ENCODE data around the gene CD93.
A peak's percentile ranks its signal among the peaks of the same experiment; 100 is the strongest.

The CD93 gene

GRCh38 chr20:23061734-23062561, 24.2 kb downstream of the CD93 start:
- ChIA-PET CTCF (interaction anchor here (1.2 to 1.9 kb wide), 2 partner anchors 11 to 17 kb away, joined by 4 read pairs; no protein-coding TSS in a partner anchor), POLR2A (interaction anchor here (4.0 kb wide), 1 partner anchor 11 kb away, joined by 24 read pairs; no protein-coding TSS in a partner anchor)
- DNase-seq (ENCODE audit: extremely low spot score) = peak; percentile 25
- TF ChIP-seq ARNT (IDR thresholded peaks at IDR 0.05) (no peak), L3MBTL2 (conservative IDR thresholded peaks at IDR 0.05) (no peak), FOXK2 (IDR thresholded peaks at IDR 0.05) (no peak), FOXA1 (IDR thresholded peaks at IDR 0.05) (no peak), SUZ12 (IDR thresholded peaks at IDR 0.05) (no peak), NFRKB (IDR thresholded peaks at IDR 0.05) (no peak), ELF4 (IDR thresholded peaks at IDR 0.05) (no peak), SP1 (IDR thresholded peaks at IDR 0.05) (no peak), FOXM1 (IDR thresholded peaks at IDR 0.05; ENCODE audit: borderline replicate concordance) (no peak), CTBP1 (IDR thresholded peaks at IDR 0.05; ENCODE audit: borderline replicate concordance) (no peak), ZNF384 (IDR thresholded peaks at IDR 0.05) (no peak), BHLHE40 (IDR thresholded peaks at IDR 0.05; ENCODE audit: borderline replicate concordance) (no peak), TARDBP (IDR thresholded peaks at IDR 0.05) (no peak), HDGF (IDR thresholded peaks at IDR 0.05; ENCODE audit: borderline replicate concordance) (no peak)
- TF ChIP-seq, protein P1, sequence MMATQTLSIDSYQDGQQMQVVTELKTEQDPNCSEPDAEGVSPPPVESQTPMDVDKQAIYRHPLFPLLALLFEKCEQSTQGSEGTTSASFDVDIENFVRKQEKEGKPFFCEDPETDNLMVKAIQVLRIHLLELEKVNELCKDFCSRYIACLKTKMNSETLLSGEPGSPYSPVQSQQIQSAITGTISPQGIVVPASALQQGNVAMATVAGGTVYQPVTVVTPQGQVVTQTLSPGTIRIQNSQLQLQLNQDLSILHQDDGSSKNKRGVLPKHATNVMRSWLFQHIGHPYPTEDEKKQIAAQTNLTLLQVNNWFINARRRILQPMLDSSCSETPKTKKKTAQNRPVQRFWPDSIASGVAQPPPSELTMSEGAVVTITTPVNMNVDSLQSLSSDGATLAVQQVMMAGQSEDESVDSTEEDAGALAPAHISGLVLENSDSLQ (IDR thresholded peaks at IDR 0.05) = no peak

GRCh38 chr20:23061262-23061661, 24.9 kb downstream of the CD93 start:
- POLR2A ChIA-PET = interaction anchor here (4.0 kb wide), 1 partner anchor 10 kb away, joined by 24 read pairs; no protein-coding TSS in a partner anchor
- TF ChIP-seq, protein P1 (IDR thresholded peaks at IDR 0.05) = no peak
- TF ChIP-seq ZNF384 (IDR thresholded peaks at IDR 0.05) = no peak
- no peak for TF ChIP-seq ARNT (IDR thresholded peaks at IDR 0.05)
- no peak for TF ChIP-seq ELF4 (IDR thresholded peaks at IDR 0.05)
- no peak for TF ChIP-seq SUZ12 (IDR thresholded peaks at IDR 0.05)
- no peak for TF ChIP-seq L3MBTL2 (conservative IDR thresholded peaks at IDR 0.05)
- TF ChIP-seq FOXA1 (IDR thresholded peaks at IDR 0.05) = no peak
- CTCF ChIA-PET = interaction anchor here (1.2 to 1.9 kb wide), 2 partner anchors 11 to 18 kb away, joined by 4 read pairs; no protein-coding TSS in a partner anchor

GRCh38 chr20:23060629-23061028, 25.5 kb downstream of the CD93 start:
- ChIA-PET CTCF (interaction anchor here (1.0 to 1.9 kb wide), 2 partner anchors 10 to 92 kb away, joined by 3 to 6 read pairs; no protein-coding TSS in a partner anchor), POLR2A (interaction anchor here (0.6 to 4.0 kb wide), 2 partner anchors 10 to 316 kb away, joined by 4 to 24 read pairs; no protein-coding TSS in a partner anchor)
- TF ChIP-seq SP1 (IDR thresholded peaks at IDR 0.05) = no peak
- TF ChIP-seq BHLHE40 (IDR thresholded peaks at IDR 0.05; ENCODE audit: borderline replicate concordance) = no peak
- no peak for TF ChIP-seq SUZ12 (IDR thresholded peaks at IDR 0.05)
- no peak for TF ChIP-seq LEF1 (IDR thresholded peaks at IDR 0.05; ENCODE audit: borderline replicate concordance)
- TF ChIP-seq, protein P1 (IDR thresholded peaks at IDR 0.05) = no peak
- no peak for TF ChIP-seq FOXM1 (IDR thresholded peaks at IDR 0.05; ENCODE audit: borderline replicate concordance)
- no peak for TF ChIP-seq CTBP1 (IDR thresholded peaks at IDR 0.05; ENCODE audit: borderline replicate concordance)
- TF ChIP-seq TARDBP (IDR thresholded peaks at IDR 0.05) = no peak
- no peak for TF ChIP-seq ZNF384 (IDR thresholded peaks at IDR 0.05)
- no peak for DNase-seq (ENCODE audit: extremely low spot score)

More at GRCh38 chr20:23061262-23061661, 24.9 kb downstream of the CD93 start:
- no peak for DNase-seq (ENCODE audit: extremely low spot score)

- CTCF ChIA-PET = interaction anchor here (1.0 to 1.9 kb wide), 2 partner anchors 9 to 91 kb away, joined by 3 to 6 read pairs; no protein-coding TSS in a partner anchor
- DNase-seq (ENCODE audit: extremely low spot score) = no peak
- POLR2A ChIA-PET = interaction anchor here (0.6 to 4.0 kb wide), 2 partner anchors 9 to 317 kb away, joined by 4 to 24 read pairs; no protein-coding TSS in a partner anchor
- no peak for TF ChIP-seq TARDBP (IDR thresholded peaks at IDR 0.05)
- TF ChIP-seq ZNF384 (IDR thresholded peaks at IDR 0.05) = no peak
- no peak for TF ChIP-seq ARNT (IDR thresholded peaks at IDR 0.05)
- TF ChIP-seq, protein P1 (IDR thresholded peaks at IDR 0.05) = no peak
- TF ChIP-seq L3MBTL2 (conservative IDR thresholded peaks at IDR 0.05) = no peak
- no peak for TF ChIP-seq LEF1 (IDR thresholded peaks at IDR 0.05; ENCODE audit: borderline replicate concordance)
- no peak for TF ChIP-seq CTBP1 (IDR thresholded peaks at IDR 0.05; ENCODE audit: borderline replicate concordance)
- TF ChIP-seq SP1 (IDR thresholded peaks at IDR 0.05) = no peak
- TF ChIP-seq ELF4 (IDR thresholded peaks at IDR 0.05) = no peak
- TF ChIP-seq NFRKB (IDR thresholded peaks at IDR 0.05) = no peak
- TF ChIP-seq FOXK2 (IDR thresholded peaks at IDR 0.05) = no peak
- no peak for TF ChIP-seq FOXA1 (IDR thresholded peaks at IDR 0.05)
- no peak for TF ChIP-seq SUZ12 (IDR thresholded peaks at IDR 0.05)
- TF ChIP-seq HDGF (IDR thresholded peaks at IDR 0.05; ENCODE audit: borderline replicate concordance) = no peak
- no peak for TF ChIP-seq FOXM1 (IDR thresholded peaks at IDR 0.05; ENCODE audit: borderline replicate concordance)
- no peak for TF ChIP-seq BHLHE40 (IDR thresholded peaks at IDR 0.05; ENCODE audit: borderline replicate concordance)
Measured at GRCh38 chr20:23059846-23060245, 26.3 kb downstream of the CD93 start.

DNA sequence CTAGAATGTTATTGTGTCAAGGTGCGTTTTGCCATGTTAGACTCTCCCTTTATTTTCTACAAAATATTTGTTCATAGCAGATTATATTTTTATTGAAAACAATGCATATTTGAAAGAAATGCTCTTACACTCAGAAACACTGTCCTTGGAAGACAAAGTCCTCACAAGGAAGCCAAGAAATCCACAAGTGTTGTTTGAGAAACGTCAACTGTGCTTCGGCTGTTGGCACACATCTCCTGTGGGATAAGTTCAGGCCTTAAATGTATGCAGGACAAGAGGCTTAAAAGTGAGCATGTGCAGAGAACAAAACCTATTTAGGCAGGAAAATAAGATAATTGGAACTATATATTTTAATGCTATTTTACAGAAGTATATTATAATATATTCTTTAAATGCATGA, 27.1 kb downstream of the CD93 start:
- TF ChIP-seq ELF4 (IDR thresholded peaks at IDR 0.05) = no peak
- no peak for TF ChIP-seq L3MBTL2 (conservative IDR thresholded peaks at IDR 0.05)
- no peak for TF ChIP-seq HDGF (IDR thresholded peaks at IDR 0.05; ENCODE audit: borderline replicate concordance)
- no peak for TF ChIP-seq CTBP1 (IDR thresholded peaks at IDR 0.05; ENCODE audit: borderline replicate concordance)
- TF ChIP-seq TARDBP (IDR thresholded peaks at IDR 0.05) = no peak
- TF ChIP-seq FOXK2 (IDR thresholded peaks at IDR 0.05) = no peak
- no peak for TF ChIP-seq SP1 (IDR thresholded peaks at IDR 0.05)
- no peak for TF ChIP-seq SUZ12 (IDR thresholded peaks at IDR 0.05)
- no peak for TF ChIP-seq BHLHE40 (IDR thresholded peaks at IDR 0.05; ENCODE audit: borderline replicate concordance)
- TF ChIP-seq, protein P1 (IDR thresholded peaks at IDR 0.05) = no peak
- TF ChIP-seq LEF1 (IDR thresholded peaks at IDR 0.05; ENCODE audit: borderline replicate concordance) = no peak
- TF ChIP-seq ZNF384 (IDR thresholded peaks at IDR 0.05) = no peak
- TF ChIP-seq FOXM1 (IDR thresholded peaks at IDR 0.05; ENCODE audit: borderline replicate concordance) = no peak
- no peak for TF ChIP-seq FOXA1 (IDR thresholded peaks at IDR 0.05)
- TF ChIP-seq NFRKB (IDR thresholded peaks at IDR 0.05) = no peak
- TF ChIP-seq ARNT (IDR thresholded peaks at IDR 0.05) = no peak
- ChIA-PET POLR2A (interaction anchor here (4.0 kb wide), 1 partner anchor 8 kb away, joined by 24 read pairs; no protein-coding TSS in a partner anchor), CTCF (interaction anchor here (1.9 kb wide), 1 partner anchor 8 kb away, joined by 6 read pairs; no protein-coding TSS in a partner anchor)
- DNase-seq (ENCODE audit: extremely low spot score) = no peak

Measured in HEK293T (cell line).